Mesendoderm (in vitro differentiated cells): Measurements from ENCODE around the gene GPR132.

Experiments used
- DNase-seq: peaks from one replicate; pipeline ENCODE4 v3.0.0; 2013
- H2AK5ac ChIP-seq: 2 replicates; pipeline ENCODE4 v1.6.1; 2013; ENCODE audit warnings: low read length, inconsistent platforms
- H2BK120ac ChIP-seq: 2 replicates; pipeline ENCODE4 v1.6.1; 2013; ENCODE audit warnings: low read depth, mild to moderate bottlenecking, low read length, moderate library complexity, mixed read lengths
- H2BK15ac ChIP-seq: replicated peaks from 2 replicates; pipeline ENCODE4 v1.6.1; 2013; ENCODE audit warnings: low read depth, mild to moderate bottlenecking, moderate library complexity
- H2BK5ac ChIP-seq: 2 replicates; pipeline ENCODE4 v1.6.1; 2013; ENCODE audit warnings: low read length, inconsistent platforms
- H3K18ac ChIP-seq: 2 replicates; pipeline ENCODE4 v1.6.1; 2013; ENCODE audit warnings: mild to moderate bottlenecking, low read length, mixed read lengths
- H3K23ac ChIP-seq: one replicate; pipeline ENCODE4 v1.6.1; 2013; ENCODE audit warnings: low read length
- H3K27ac ChIP-seq: 2 replicates; pipeline ENCODE4 v1.5.1; 2013; ENCODE audit warnings: low read depth, mild to moderate bottlenecking, inconsistent platforms, low read length, moderate library complexity
- H3K27me3 ChIP-seq: 2 replicates; pipeline ENCODE4 v1.6.1; 2013; ENCODE audit warnings: low read length, control low read depth, mild to moderate bottlenecking, inconsistent platforms; ENCODE audit not compliant: insufficient read depth, poor library complexity
- H3K36me3 ChIP-seq: 2 replicates; pipeline ENCODE4 v1.6.1; 2013; ENCODE audit warnings: low read length, inconsistent platforms; ENCODE audit not compliant: control insufficient read depth, insufficient read depth
- H3K4ac ChIP-seq: one replicate; pipeline ENCODE4 v1.6.1; 2013; ENCODE audit warnings: low read depth, mild to moderate bottlenecking, low read length, moderate library complexity
- H3K4me1 ChIP-seq: 2 replicates; pipeline ENCODE4 v1.6.1; 2013; ENCODE audit warnings: low read depth, low read length, inconsistent platforms; ENCODE audit not compliant: control insufficient read depth
- H3K4me2 ChIP-seq: 2 replicates; pipeline ENCODE4 v1.6.1; 2013; ENCODE audit warnings: low read length
- H3K4me3 ChIP-seq: 2 replicates; pipeline ENCODE4 v1.5.1; 2013; ENCODE audit warnings: mild to moderate bottlenecking, low read length
- H3K56ac ChIP-seq: one replicate; pipeline ENCODE4 v1.6.1; 2013; ENCODE audit warnings: low read length
- H3K79me1 ChIP-seq: 2 replicates; pipeline ENCODE4 v1.6.1; 2013; ENCODE audit warnings: low read length, inconsistent platforms
- H3K79me2 ChIP-seq: 2 replicates; pipeline ENCODE4 v1.6.1; 2013; ENCODE audit warnings: mild to moderate bottlenecking, low read length; ENCODE audit not compliant: control insufficient read depth, insufficient read depth
- H3K9ac ChIP-seq: 2 replicates; pipeline ENCODE4 v1.6.1; 2013; ENCODE audit warnings: low read length, inconsistent platforms
- H4K5ac ChIP-seq: one replicate; pipeline ENCODE4 v1.6.1; 2013; ENCODE audit warnings: low read length
- H4K8ac ChIP-seq: one replicate; pipeline ENCODE4 v1.6.1; 2013; ENCODE audit warnings: low read depth, mild to moderate bottlenecking, control low read depth, low read length, moderate library complexity
- WGBS: extraction: QIAGEN DNeasy Blood & Tissue Kit; methylation state at CpG from one replicate; pipeline ENCODE4 v1.1.7; 2013; ENCODE audit warnings: low lambda C conversion rate, missing lambda C conversion rate; ENCODE audit not compliant: insufficient coverage; ENCODE audit errors: extremely low coverage; 5-methylcytosine and 5-hydroxymethylcytosine counted together

GPR132 gene

DNA sequence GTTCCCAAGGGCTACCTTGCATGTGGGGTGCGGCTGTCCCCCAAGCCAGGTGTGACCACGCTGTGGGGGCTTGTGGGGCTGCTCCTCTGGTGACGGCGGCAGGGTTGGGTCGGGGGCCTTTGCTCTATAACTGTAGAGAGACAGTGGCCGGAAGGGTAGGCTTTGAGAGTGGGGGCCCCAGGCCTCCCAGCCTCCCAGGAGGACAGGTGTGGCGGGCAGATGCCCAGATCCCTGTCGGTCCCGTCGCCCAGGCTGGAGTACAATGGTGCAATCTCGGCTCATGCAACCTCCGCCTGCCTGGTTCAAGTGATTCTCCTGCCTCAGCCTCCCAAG lies 2.7 kb upstream of the GPR132 start:
- no CpG with 5 or more reads among the region's 12 CpGs for WGBS
- Histone ChIP-seq H3K23ac (no peak overlapping the region), H3K18ac (no peak overlapping the region)

DNA sequence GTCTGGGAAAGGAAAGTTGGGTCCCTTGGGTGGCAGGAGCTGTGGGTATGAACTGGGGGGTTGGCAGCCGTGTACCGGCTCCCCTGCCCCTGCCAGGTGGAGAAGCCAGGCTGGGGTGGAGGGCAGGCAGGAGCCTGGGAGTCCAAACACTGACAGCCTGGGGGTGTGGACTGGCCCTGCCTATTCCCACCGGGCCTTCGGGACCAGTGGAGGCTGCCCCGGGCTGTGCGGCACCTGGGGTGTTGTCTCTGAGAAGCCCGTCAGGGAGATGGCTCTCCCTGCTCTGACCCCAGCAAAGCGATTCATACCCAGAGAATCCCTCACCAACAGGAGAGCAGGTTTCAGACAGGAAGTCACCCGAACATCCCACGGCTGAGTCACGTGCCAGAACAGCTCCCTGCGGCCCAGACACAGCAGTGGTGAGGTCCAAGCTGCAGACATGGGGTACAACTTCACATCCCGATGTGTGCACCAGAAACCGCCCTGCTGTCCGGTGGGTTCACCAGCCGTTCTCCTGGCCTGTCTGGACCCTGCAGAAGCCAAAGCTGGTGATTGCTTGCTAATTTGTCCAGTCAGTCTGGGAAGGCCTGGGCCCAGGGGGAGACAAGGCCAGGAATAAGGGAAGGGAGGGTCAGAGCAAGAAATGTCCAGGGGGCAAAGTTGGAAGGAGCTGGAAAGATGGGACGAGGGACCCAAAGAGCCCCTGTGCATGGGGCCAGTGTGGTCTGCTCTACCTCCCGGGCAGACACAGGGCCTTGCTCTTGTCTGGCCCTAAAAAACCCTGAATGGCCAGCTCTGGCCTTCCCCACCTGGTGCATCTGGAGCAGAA lies 2.1 kb upstream of the GPR132 start:
- H4K5ac ChIP-seq, result no peak overlapping the region
- no peak overlapping the region for H4K8ac ChIP-seq
- H3K56ac ChIP-seq, result no peak overlapping the region
- no peaks in the 10 kb centered on the region for H3K36me3 ChIP-seq
- H3K4me3 ChIP-seq, result no peak overlapping the region
- no peak overlapping the region for H2AK5ac ChIP-seq
- no peak overlapping the region for H3K18ac ChIP-seq
- no peak overlapping the region for H3K4ac ChIP-seq
- no peaks in the 10 kb centered on the region for H3K79me2 ChIP-seq
- H3K27me3 ChIP-seq, result no peaks in the 10 kb centered on the region
- no peak overlapping the region for H3K23ac ChIP-seq
- no peak overlapping the region for H2BK5ac ChIP-seq
- no CpG with 5 or more reads among the region's 18 CpGs for whole genome bisulfite sequencing
- no peak overlapping the region for H2BK15ac ChIP-seq
- no peaks in the 10 kb centered on the region for H3K79me1 ChIP-seq
- H3K9ac ChIP-seq, result no peak overlapping the region
- H3K4me1 ChIP-seq, result no peaks in the 10 kb centered on the region
- no peak overlapping the region for H3K27ac ChIP-seq
- H3K4me2 ChIP-seq, result no peak overlapping the region
- DNase-seq, result no peak
- H2BK120ac ChIP-seq, result no peak overlapping the region

More for the DNA sequence above, 2.7 kb upstream of the GPR132 start:
- Histone ChIP-seq H3K27me3 (no peaks in the 10 kb centered on the region), H3K4me2 (no peak overlapping the region), H3K36me3 (no peaks in the 10 kb centered on the region), H3K9ac (no peak overlapping the region), H2BK5ac (no peak overlapping the region), H3K4ac (no peak overlapping the region), H4K8ac (no peak overlapping the region), H3K79me2 (no peaks in the 10 kb centered on the region), H3K79me1 (no peaks in the 10 kb centered on the region), H2BK15ac (no peak overlapping the region), H2AK5ac (no peak overlapping the region), H3K56ac (no peak overlapping the region), H3K4me3 (no peak overlapping the region), H3K4me1 (no peaks in the 10 kb centered on the region), H2BK120ac (no peak overlapping the region), H3K27ac (no peak overlapping the region), H4K5ac (no peak overlapping the region)
- no peak for DNase-seq

DNA sequence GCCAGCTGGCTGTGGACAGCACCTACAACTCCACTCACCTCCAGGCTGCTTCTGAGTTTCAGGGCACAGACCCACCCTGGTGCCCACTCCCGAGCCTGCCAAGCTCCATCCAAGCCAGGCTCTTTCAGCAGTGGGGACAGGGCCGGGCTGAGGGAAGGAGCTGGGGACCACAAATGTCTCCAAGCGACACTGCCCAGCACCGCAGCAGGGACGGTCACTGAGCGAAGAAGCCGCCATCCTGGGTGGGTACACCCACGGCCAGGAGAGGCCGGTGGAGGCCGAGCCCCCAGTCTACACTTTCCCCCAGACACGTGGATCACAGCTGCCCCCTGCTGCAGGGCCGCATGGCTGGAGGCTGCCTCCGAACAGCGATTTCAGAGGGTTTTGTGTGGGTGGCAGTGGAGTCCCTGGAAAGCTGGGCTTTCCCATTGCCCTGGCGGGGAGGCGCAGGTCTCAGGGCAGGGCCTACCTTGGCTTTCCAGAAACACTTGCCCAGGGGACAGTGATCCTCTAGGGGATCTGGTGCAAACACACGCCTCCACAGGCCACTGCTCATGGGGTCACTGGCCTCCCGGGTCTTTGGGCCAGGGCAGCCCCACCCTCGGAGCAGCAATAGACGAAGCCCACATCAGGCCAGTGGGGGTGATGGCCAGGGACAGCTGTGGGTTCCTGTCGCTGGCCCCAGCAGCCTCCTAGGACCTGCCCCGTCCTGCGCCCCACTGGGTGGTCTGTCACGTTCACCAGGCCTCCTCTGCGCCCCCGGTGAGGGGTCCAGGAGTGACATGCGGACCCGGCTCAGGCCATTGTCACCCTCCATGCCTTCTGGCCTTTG lies 1.2 kb upstream of the GPR132 start:
- H3K27me3 ChIP-seq, result no peaks in the 10 kb centered on the region
- no peak overlapping the region for H3K56ac ChIP-seq
- no peak overlapping the region for H2BK15ac ChIP-seq
- no peak overlapping the region for H3K23ac ChIP-seq
- H2BK120ac ChIP-seq, result no peak overlapping the region
- no peak for DNase-seq
- no peak overlapping the region for H3K4ac ChIP-seq
- WGBS, result no CpG with 5 or more reads among the region's 28 CpGs
- H3K79me1 ChIP-seq, result no peaks in the 10 kb centered on the region
- H3K79me2 ChIP-seq, result no peaks in the 10 kb centered on the region
- no peak overlapping the region for H3K9ac ChIP-seq
- H3K4me2 ChIP-seq, result no peak overlapping the region
- H3K4me3 ChIP-seq, result no peak overlapping the region
- H2BK5ac ChIP-seq, result no peak overlapping the region
- H2AK5ac ChIP-seq, result no peak overlapping the region
- H4K8ac ChIP-seq, result no peak overlapping the region
- H3K18ac ChIP-seq, result no peak overlapping the region
- no peaks in the 10 kb centered on the region for H3K36me3 ChIP-seq
- H3K27ac ChIP-seq, result no peak overlapping the region
- no peak overlapping the region for H4K5ac ChIP-seq
- no peaks in the 10 kb centered on the region for H3K4me1 ChIP-seq

DNA sequence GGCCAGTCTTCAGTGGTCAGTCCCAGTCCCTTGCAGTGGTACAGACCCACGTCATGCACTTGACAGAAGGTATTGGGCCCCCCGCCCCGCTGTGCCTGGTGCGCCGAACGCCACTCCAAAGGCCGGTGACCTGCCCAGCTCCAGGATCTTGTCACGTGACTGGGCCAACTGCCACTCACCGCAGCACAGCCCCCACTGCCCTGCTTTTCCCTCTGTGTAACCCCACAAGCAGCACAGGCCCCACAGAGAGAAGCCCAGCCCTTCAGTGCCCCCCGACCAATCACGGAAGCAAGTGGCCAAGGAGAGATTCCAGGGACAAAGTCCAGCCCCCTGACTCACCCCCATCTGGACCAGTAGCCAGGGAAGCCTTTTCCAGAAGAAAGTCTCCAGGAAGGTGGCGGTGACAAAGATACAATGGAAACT lies 498 bp downstream of the GPR132 start:
- Histone ChIP-seq H4K5ac (no peak overlapping the region), H3K4ac (no peak overlapping the region), H3K27me3 (no peaks in the 10 kb centered on the region), H3K79me2 (no peaks in the 10 kb centered on the region), H3K18ac (no peak overlapping the region), H3K9ac (no peak overlapping the region), H2BK5ac (no peak overlapping the region), H3K23ac (no peak overlapping the region), H2BK120ac (no peak overlapping the region), H2BK15ac (no peak overlapping the region), H3K4me1 (no peaks in the 10 kb centered on the region), H2AK5ac (no peak overlapping the region), H4K8ac (no peak overlapping the region), H3K4me2 (no peak overlapping the region), H3K27ac (no peak overlapping the region), H3K56ac (no peak overlapping the region), H3K79me1 (no peaks in the 10 kb centered on the region), H3K4me3 (no peak overlapping the region), H3K36me3 (no peaks in the 10 kb centered on the region)
- no peak for DNase-seq
- WGBS, result no CpG with 5 or more reads among the region's 12 CpGs

DNA sequence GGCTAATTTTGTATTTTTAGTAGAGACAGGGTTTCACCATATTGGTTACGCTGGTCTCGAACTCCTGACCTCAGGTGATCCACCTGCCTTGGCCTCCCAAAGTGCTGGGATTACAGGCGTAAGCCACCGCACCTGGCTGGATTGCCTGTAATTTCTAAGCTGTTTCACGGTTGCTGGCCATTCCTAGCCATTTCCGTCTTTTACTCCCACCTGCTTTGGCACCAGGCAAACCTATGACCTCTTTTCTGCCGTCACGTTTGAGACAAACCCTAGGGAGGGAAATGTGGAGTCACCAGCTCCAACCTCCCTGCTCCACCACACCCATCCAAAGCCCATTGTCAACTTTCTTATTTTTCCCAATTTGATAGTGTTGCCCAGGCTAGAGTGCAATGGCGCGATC lies 1.2 kb downstream of the GPR132 start:
- no peaks in the 10 kb centered on the region for H3K4me1 ChIP-seq
- no CpG with 5 or more reads among the region's 10 CpGs for WGBS
- DNase-seq, result no peak
- no peaks in the 10 kb centered on the region for H3K79me2 ChIP-seq
- H2BK15ac ChIP-seq, result no peak overlapping the region
- H3K27ac ChIP-seq, result no peak overlapping the region
- H4K8ac ChIP-seq, result no peak overlapping the region
- H3K27me3 ChIP-seq, result no peaks in the 10 kb centered on the region
- no peak overlapping the region for H3K4ac ChIP-seq
- no peak overlapping the region for H3K4me3 ChIP-seq
- H3K9ac ChIP-seq, result no peak overlapping the region
- H2BK5ac ChIP-seq, result no peak overlapping the region
- H3K36me3 ChIP-seq, result no peaks in the 10 kb centered on the region
- H3K18ac ChIP-seq, result no peak overlapping the region
- H3K23ac ChIP-seq, result no peak overlapping the region
- H2BK120ac ChIP-seq, result no peak overlapping the region
- no peak overlapping the region for H4K5ac ChIP-seq
- no peak overlapping the region for H3K56ac ChIP-seq
- no peaks in the 10 kb centered on the region for H3K79me1 ChIP-seq
- no peak overlapping the region for H3K4me2 ChIP-seq
- no peak overlapping the region for H2AK5ac ChIP-seq
